Endothelial cell of umbilical vein (primary cell): Measurements from ENCODE around the gene SUPT3H.

Source experiments
- CTCF ChIP-seq, 2 donors: IDR thresholded peaks; 1 replicate in 1 of 2; 2 replicates in 1 of 2; pipeline ENCODE4 v1.5.1; 2011; ENCODE audit warnings: low read length in 2 of 2, mild to moderate bottlenecking in 2 of 2, moderate library complexity in 2 of 2, control low read depth in 1 of 2, inconsistent platforms in 1 of 2, low read depth in 1 of 2; ENCODE audit not compliant: insufficient read depth in 1 of 2; ENCODE audit errors: extremely low read depth in 1 of 2
- EZH2 ChIP-seq: IDR thresholded peaks from 2 replicates; pipeline ENCODE4 v1.6.1; 2012; ENCODE audit warnings: borderline replicate concordance, low read depth, mild to moderate bottlenecking, moderate library complexity, low read length, inconsistent platforms; ENCODE audit not compliant: severe bottlenecking
- POLR2A ChIP-seq: IDR thresholded peaks from 2 replicates; pipeline ENCODE4 v1.6.1; 2012; ENCODE audit warnings: low read depth, mild to moderate bottlenecking, control low read depth, low read length
- POLR2AphosphoS5 ChIP-seq: IDR thresholded peaks from 2 replicates; pipeline ENCODE4 v1.6.1; 2012; ENCODE audit warnings: low read depth, mild to moderate bottlenecking, control low read depth, low read length, moderate library complexity; ENCODE audit not compliant: insufficient read depth

- TF ChIP-seq EZH2 (no peak), CTCF (IDR thresholded peaks at IDR 0.05; ENCODE audit: extremely low read depth in 1 of 2, insufficient read depth in 1 of 2, low read depth in 1 of 2, low read length in 2 of 2) (no peak), POLR2AphosphoS5 (no peak), POLR2A (no peak)
Measured at GRCh38 chr6:44841829-44842228, 535.9 kb downstream of the SUPT3H start.
